ENCODE results near the gene CLRN1. TPM values are rescaled to one million over a fixed set of nuclear protein-coding genes. Genes with fewer than 3 reads are reported as not detected.

The CLRN1 gene
- total and polyA plus RNA-seq, 2 experiments from 2014 or later, result 0.45 to 0.69 TPM

DNA sequence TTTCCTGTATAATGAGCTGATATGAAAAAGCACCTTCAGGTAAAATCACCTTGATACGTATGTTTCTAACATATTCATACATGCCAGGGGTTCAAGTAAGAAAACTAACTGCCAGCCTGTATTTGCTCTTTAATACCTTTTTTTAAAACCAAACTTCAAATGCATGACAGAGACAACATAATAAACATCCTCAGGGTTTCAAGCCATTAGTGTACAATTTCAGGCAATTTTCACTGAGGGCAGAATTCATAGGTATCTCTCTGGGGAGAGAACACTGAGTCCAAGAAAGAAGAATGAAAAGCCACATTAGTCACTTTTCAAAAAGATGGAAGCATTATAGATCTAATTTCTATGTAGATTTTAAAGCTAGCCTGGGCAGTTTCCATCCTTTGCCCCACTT, 94.2 kb downstream of the CLRN1 start:
- no peak overlapping the region for H3K4me2 ChIP-seq
- Mint-ChIP-seq H3K27me3 (ENCODE audit: insufficient read depth, low read depth, poor library complexity) (no peaks in the 10 kb centered on the region), H3K27ac (no peak overlapping the region), H3K9me3 (no peaks in the 10 kb centered on the region), H3K36me3 (ENCODE audit: low read depth) (no peaks in the 10 kb centered on the region), H3K4me1 (no peaks in the 10 kb centered on the region), H3K4me3 (no peak overlapping the region)
- peak overlapping the region; percentile 74 for H2AFZ ChIP-seq
- no peak overlapping the region for H3K4me3 ChIP-seq
- no peaks in the 10 kb centered on the region for H3K4me1 ChIP-seq (ENCODE audit: insufficient read depth)
- no peaks in the 10 kb centered on the region for H3K36me3 ChIP-seq (ENCODE audit: insufficient read depth)
- TF ChIP-seq EZH2 (IDR thresholded peaks at IDR 0.05; ENCODE audit: low read depth, unreplicated experiment) (no peak), STAT1 (IDR thresholded peaks at IDR 0.05; ENCODE audit: unreplicated experiment) (no peak), EZH2phosphoT487 (IDR thresholded peaks at IDR 0.05; ENCODE audit: unreplicated experiment) (no peak), CREB1 (CRISPR knock-in tag; IDR thresholded peaks at IDR 0.05; ENCODE audit: low read depth) (no peak), POLR2AphosphoS5 (IDR thresholded peaks at IDR 0.05; ENCODE audit: low read depth) (no peak), ZNF114 (CRISPR knock-in tag; IDR thresholded peaks at IDR 0.05) (no peak), ZNF331 (CRISPR knock-in tag; IDR thresholded peaks at IDR 0.05; ENCODE audit: low read depth) (no peak), JUNB (IDR thresholded peaks at IDR 0.05; ENCODE audit: unreplicated experiment) (no peak), NANOG (IDR thresholded peaks at IDR 0.05; ENCODE audit: borderline replicate concordance) (no peak)
- TF ChIP-seq, protein P1, sequence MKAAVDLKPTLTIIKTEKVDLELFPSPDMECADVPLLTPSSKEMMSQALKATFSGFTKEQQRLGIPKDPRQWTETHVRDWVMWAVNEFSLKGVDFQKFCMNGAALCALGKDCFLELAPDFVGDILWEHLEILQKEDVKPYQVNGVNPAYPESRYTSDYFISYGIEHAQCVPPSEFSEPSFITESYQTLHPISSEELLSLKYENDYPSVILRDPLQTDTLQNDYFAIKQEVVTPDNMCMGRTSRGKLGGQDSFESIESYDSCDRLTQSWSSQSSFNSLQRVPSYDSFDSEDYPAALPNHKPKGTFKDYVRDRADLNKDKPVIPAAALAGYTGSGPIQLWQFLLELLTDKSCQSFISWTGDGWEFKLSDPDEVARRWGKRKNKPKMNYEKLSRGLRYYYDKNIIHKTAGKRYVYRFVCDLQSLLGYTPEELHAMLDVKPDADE (IDR thresholded peaks at IDR 0.05), result no peak
- TF ChIP-seq, protein P2, sequence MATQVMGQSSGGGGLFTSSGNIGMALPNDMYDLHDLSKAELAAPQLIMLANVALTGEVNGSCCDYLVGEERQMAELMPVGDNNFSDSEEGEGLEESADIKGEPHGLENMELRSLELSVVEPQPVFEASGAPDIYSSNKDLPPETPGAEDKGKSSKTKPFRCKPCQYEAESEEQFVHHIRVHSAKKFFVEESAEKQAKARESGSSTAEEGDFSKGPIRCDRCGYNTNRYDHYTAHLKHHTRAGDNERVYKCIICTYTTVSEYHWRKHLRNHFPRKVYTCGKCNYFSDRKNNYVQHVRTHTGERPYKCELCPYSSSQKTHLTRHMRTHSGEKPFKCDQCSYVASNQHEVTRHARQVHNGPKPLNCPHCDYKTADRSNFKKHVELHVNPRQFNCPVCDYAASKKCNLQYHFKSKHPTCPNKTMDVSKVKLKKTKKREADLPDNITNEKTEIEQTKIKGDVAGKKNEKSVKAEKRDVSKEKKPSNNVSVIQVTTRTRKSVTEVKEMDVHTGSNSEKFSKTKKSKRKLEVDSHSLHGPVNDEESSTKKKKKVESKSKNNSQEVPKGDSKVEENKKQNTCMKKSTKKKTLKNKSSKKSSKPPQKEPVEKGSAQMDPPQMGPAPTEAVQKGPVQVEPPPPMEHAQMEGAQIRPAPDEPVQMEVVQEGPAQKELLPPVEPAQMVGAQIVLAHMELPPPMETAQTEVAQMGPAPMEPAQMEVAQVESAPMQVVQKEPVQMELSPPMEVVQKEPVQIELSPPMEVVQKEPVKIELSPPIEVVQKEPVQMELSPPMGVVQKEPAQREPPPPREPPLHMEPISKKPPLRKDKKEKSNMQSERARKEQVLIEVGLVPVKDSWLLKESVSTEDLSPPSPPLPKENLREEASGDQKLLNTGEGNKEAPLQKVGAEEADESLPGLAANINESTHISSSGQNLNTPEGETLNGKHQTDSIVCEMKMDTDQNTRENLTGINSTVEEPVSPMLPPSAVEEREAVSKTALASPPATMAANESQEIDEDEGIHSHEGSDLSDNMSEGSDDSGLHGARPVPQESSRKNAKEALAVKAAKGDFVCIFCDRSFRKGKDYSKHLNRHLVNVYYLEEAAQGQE (IDR thresholded peaks at IDR 0.05; ENCODE audit: unreplicated experiment), result no peak
- TF ChIP-seq, protein P3, sequence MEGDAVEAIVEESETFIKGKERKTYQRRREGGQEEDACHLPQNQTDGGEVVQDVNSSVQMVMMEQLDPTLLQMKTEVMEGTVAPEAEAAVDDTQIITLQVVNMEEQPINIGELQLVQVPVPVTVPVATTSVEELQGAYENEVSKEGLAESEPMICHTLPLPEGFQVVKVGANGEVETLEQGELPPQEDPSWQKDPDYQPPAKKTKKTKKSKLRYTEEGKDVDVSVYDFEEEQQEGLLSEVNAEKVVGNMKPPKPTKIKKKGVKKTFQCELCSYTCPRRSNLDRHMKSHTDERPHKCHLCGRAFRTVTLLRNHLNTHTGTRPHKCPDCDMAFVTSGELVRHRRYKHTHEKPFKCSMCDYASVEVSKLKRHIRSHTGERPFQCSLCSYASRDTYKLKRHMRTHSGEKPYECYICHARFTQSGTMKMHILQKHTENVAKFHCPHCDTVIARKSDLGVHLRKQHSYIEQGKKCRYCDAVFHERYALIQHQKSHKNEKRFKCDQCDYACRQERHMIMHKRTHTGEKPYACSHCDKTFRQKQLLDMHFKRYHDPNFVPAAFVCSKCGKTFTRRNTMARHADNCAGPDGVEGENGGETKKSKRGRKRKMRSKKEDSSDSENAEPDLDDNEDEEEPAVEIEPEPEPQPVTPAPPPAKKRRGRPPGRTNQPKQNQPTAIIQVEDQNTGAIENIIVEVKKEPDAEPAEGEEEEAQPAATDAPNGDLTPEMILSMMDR (conservative IDR thresholded peaks at IDR 0.05; ENCODE audit: low read depth in 2 of 2), result no peak
- TF ChIP-seq, protein P4, sequence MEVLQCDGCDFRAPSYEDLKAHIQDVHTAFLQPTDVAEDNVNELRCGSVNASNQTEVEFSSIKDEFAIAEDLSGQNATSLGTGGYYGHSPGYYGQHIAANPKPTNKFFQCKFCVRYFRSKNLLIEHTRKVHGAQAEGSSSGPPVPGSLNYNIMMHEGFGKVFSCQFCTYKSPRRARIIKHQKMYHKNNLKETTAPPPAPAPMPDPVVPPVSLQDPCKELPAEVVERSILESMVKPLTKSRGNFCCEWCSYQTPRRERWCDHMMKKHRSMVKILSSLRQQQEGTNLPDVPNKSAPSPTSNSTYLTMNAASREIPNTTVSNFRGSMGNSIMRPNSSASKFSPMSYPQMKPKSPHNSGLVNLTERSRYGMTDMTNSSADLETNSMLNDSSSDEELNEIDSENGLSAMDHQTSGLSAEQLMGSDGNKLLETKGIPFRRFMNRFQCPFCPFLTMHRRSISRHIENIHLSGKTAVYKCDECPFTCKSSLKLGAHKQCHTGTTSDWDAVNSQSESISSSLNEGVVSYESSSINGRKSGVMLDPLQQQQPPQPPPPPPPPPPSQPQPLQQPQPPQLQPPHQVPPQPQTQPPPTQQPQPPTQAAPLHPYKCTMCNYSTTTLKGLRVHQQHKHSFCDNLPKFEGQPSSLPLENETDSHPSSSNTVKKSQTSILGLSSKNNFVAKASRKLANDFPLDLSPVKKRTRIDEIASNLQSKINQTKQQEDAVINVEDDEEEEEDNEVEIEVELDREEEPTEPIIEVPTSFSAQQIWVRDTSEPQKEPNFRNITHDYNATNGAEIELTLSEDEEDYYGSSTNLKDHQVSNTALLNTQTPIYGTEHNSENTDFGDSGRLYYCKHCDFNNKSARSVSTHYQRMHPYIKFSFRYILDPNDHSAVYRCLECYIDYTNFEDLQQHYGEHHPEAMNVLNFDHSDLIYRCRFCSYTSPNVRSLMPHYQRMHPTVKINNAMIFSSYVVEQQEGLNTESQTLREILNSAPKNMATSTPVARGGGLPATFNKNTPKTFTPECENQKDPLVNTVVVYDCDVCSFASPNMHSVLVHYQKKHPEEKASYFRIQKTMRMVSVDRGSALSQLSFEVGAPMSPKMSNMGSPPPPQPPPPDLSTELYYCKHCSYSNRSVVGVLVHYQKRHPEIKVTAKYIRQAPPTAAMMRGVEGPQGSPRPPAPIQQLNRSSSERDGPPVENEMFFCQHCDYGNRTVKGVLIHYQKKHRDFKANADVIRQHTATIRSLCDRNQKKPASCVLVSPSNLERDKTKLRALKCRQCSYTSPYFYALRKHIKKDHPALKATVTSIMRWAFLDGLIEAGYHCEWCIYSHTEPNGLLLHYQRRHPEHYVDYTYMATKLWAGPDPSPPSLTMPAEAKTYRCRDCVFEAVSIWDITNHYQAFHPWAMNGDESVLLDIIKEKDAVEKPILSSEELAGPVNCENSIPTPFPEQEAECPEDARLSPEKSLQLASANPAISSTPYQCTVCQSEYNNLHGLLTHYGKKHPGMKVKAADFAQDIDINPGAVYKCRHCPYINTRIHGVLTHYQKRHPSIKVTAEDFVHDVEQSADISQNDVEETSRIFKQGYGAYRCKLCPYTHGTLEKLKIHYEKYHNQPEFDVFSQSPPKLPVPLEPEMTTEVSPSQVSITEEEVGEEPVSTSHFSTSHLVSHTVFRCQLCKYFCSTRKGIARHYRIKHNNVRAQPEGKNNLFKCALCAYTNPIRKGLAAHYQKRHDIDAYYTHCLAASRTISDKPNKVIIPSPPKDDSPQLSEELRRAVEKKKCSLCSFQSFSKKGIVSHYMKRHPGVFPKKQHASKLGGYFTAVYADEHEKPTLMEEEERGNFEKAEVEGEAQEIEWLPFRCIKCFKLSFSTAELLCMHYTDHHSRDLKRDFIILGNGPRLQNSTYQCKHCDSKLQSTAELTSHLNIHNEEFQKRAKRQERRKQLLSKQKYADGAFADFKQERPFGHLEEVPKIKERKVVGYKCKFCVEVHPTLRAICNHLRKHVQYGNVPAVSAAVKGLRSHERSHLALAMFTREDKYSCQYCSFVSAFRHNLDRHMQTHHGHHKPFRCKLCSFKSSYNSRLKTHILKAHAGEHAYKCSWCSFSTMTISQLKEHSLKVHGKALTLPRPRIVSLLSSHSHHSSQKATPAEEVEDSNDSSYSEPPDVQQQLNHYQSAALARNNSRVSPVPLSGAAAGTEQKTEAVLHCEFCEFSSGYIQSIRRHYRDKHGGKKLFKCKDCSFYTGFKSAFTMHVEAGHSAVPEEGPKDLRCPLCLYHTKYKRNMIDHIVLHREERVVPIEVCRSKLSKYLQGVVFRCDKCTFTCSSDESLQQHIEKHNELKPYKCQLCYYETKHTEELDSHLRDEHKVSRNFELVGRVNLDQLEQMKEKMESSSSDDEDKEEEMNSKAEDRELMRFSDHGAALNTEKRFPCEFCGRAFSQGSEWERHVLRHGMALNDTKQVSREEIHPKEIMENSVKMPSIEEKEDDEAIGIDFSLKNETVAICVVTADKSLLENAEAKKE (CRISPR knock-in tag; IDR thresholded peaks at IDR 0.05), result no peak
- ATAC-seq (no peak), DNase-seq (ENCODE audit: low spot score) (no peak)
- no peaks in the 10 kb centered on the region for H3K27me3 ChIP-seq (ENCODE audit: insufficient read depth)
- no peaks in the 10 kb centered on the region for H3K79me2 ChIP-seq (replicated peaks; ENCODE audit: insufficient read depth)
- no peak overlapping the region for H3K27ac ChIP-seq (ENCODE audit: low read depth)
- H3K9me2 ChIP-seq (ENCODE audit: insufficient read depth), result no peaks in the 10 kb centered on the region
- no peaks in the 10 kb centered on the region for H3F3A ChIP-seq (replicated peaks; ENCODE audit: low read depth)
- no peaks in the 10 kb centered on the region for H4K20me1 ChIP-seq (replicated peaks; ENCODE audit: insufficient read depth)
